GM13977 (cell line): ENCODE data around the gene GPR108.
"Not testable (repeated sequence)": the region's sequence is repeated elsewhere in the genome, so short reads cannot be mapped to it uniquely, and the experiment has no call there.

ENCODE experiments used
- DNase-seq: peaks from one replicate; pipeline ENCODE4 v3.0.0; 2012; ENCODE audit warnings: low spot score
- in situ Hi-C: fragments of 300-500 bp; cut with MboI; formaldehyde crosslinking; loops from one replicate; pipeline ENCODE4 v1.12.0; 2022; ENCODE audit warnings: low sequenced_read_pairs, low pct_unique_long_range_greater_than_20kb, mixed read lengths, inconsistent platforms; ENCODE audit not compliant: unreplicated experiment
- TF ChIP-seq, protein P1 (sequence below): IDR thresholded peaks from 2 replicates; pipeline ENCODE4 v1.5.1; 2012; ENCODE audit warnings: mild to moderate bottlenecking, control low read depth; ENCODE audit not compliant: insufficient read depth; ENCODE audit errors: extremely low read depth, missing control alignments

The GPR108 gene

DNA sequence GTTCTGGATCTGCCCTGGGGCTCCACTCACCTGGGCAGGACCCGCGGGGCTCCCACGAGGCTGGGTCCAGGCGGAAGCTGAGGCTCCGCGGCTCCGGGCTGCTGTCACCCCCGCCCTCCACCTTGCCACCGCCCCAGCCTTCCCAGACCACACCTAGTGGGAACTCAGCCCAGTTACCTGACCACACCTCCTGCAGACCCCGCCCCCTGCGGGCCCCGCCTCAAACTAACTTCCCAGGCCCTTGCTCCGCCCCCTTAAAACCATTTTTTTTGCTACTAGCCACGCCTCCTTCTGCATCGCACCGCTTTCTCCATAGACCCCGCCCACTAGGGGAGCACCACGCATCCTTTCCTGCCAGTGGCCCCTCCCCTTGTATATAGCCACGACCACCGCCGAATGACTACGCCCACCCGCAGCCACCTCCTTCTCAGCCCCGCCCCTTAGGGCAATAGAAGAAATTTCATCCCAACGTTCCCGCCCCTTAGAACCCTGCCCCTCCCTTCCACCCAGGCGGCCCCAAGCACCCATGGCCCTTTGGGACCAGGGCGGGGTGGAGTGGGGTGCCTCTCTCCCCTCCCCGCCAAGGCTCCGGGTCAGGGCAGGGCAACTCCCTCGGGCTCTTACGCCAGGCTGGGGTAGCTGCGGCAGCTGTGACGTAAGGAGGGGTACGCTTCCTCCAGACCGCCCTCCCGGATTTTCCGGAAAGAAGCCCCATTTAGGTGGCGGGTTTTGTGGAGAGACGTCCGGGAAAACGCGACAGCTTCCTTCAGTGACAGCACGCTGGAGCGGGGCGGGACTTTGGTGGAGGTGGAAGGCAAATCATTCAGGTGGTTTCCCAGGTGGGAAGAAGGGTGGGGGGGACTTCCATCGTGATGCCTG is 30.2 kb upstream of the GPR108 start, which contains the start of gene SH2D3A:
SH2D3A (minus strand) TSS at position 79 of the 879 bp plus-strand sequence. CDS start 3,687 bp downstream, outside the sequence.
- TF ChIP-seq, protein P1, sequence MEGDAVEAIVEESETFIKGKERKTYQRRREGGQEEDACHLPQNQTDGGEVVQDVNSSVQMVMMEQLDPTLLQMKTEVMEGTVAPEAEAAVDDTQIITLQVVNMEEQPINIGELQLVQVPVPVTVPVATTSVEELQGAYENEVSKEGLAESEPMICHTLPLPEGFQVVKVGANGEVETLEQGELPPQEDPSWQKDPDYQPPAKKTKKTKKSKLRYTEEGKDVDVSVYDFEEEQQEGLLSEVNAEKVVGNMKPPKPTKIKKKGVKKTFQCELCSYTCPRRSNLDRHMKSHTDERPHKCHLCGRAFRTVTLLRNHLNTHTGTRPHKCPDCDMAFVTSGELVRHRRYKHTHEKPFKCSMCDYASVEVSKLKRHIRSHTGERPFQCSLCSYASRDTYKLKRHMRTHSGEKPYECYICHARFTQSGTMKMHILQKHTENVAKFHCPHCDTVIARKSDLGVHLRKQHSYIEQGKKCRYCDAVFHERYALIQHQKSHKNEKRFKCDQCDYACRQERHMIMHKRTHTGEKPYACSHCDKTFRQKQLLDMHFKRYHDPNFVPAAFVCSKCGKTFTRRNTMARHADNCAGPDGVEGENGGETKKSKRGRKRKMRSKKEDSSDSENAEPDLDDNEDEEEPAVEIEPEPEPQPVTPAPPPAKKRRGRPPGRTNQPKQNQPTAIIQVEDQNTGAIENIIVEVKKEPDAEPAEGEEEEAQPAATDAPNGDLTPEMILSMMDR, result no peak
- in situ Hi-C loops, result no loop called here
- DNase-seq, result peak; percentile 95

DNA sequence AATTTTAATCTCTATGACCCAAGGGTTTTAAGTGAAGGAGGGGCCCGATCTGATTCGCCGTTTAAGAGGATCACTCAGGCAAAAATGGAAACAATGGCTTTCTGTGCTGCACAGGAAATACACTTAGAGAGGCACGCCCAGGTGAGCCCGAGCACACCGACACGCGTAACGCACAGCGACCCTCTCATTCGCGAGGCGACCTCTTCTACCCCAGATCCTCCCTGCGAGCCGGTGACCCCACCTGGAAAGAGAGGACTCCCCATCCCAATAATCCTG is 29.6 kb upstream of the GPR108 start:
- in situ Hi-C loops, result no loop called here
- DNase-seq, result peak; percentile 61

DNA sequence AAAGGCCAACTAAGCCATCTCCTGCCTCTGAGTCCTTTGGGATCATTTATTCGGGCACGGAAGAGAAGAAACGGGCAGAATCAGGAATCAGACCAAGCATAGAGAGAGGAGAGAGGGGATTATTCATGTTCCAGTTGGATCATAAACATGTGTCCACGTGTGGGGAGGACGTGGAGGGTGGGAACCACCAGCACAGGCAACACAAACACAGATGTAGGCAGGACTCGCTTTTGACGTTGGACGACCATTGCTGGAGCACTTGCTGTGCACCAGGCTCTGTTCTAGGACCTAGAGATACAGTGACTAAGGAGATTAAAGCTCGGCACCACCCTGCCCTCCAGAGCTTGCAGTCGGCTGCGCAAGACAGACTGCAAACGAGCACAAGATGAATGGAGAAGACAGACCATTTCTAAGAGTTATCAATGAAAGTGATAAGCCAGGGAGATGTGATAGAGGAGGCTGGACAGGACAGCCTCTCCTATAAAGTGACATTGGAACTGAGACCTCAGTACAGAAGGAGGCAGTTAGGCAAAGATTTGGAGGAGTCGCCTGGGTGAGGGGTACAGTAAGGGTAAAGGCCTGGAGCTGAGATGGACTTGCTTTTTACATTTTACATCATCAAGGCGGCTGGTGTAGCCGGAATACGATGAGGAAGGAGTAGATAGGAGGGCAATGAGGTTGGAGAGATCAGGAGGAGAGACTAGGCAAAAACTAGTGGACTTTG is 29.1 kb upstream of the GPR108 start:
- DNase-seq, result no peak
- in situ Hi-C loops, result no loop called here
- TF ChIP-seq, protein P1, result no peak

More for the DNA sequence above, 29.6 kb upstream of the GPR108 start:
- TF ChIP-seq, protein P1, result no peak

GRCh38 chr19:6765738-6766356 is 28.5 kb upstream of the GPR108 start:
- TF ChIP-seq, protein P1, result no peak
- peak; percentile 2 for DNase-seq
- in situ Hi-C loops, result no loop called here

GRCh38 chr19:6762253-6762797 is 24.9 kb upstream of the GPR108 start:
- DNase-seq, in situ Hi-C loops: not testable (repeated sequence)

DNA sequence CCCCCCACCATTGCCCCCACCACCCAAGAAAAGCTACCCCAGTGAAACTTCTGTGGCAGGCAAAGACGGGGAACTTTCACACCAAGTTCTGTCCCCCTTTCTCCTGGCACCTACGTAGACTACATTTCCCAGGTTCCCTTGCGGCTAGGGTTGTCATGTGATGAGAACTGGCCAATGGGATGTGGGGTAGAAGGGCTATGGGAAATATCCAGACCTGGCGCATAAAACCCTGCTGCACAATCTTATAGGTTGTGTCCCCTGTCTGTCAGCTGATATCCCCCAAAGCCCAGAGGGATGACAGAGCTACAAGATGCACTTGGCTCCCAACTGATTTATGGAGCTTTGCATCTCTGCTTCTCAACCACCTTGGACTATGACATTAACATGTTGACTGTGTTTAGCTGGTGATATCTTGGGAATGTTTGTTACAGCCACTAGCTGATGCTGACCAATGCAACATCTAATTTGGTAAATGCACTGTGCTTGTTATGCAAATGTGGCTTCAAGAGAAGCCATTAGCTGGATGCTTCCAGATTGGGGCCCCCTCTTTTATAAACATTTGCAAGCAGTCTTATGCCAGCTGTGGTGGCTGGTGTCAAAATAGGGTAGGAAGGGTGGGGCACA is 23.8 kb upstream of the GPR108 start:
- TF ChIP-seq, protein P1, result no peak
- in situ Hi-C loops, result no loop called here
- no peak for DNase-seq
